DMS153 (cell line): ENCODE measurements around the gene NPC1.
A peak's percentile ranks its signal among the peaks of the same experiment; 100 is the strongest.
"Not testable (repeated sequence)": the region's sequence is repeated elsewhere in the genome, so short reads cannot be mapped to it uniquely, and the experiment has no call there.

Experiments
- DNase-seq: peaks from one replicate; lab custom pipeline; 2025; lab: John Stamatoyannopoulos, UW

The NPC1 gene

GRCh38 chr18:23586249-23587196 lies at the start of gene NPC1:
TSS of gene NPC1 (minus strand) at chr18:23586506. CDS start at chr18:23586343, 163 bp downstream.
- peak; percentile 79 for DNase-seq

GRCh38 chr18:23636071-23636399 lies 49.7 kb upstream of the NPC1 start:
- DNase-seq = no peak

GRCh38 chr18:23635283-23636070 lies 49.2 kb upstream of the NPC1 start:
- no peak for DNase-seq

GRCh38 chr18:23634692-23635091 lies 48.4 kb upstream of the NPC1 start:
- no peak for DNase-seq

GRCh38 chr18:23632615-23633014 lies 46.3 kb upstream of the NPC1 start:
- no peak for DNase-seq

- DNase-seq = peak; percentile 30
These were observed 45.4 kb upstream of the NPC1 start for GRCh38 chr18:23631746-23632145.

- no peak for DNase-seq
These were observed 45.0 kb upstream of the NPC1 start for GRCh38 chr18:23631312-23631711.

GRCh38 chr18:23629444-23629946 lies 43.2 kb upstream of the NPC1 start:
- DNase-seq = peak; percentile 59

- DNase-seq = no peak
These were observed 41.7 kb upstream of the NPC1 start for GRCh38 chr18:23627970-23628369.

GRCh38 chr18:23627321-23627720 lies 41.0 kb upstream of the NPC1 start:
- no peak for DNase-seq

- peak; percentile 19 for DNase-seq
These were observed 40.4 kb upstream of the NPC1 start for GRCh38 chr18:23626451-23627279.

- DNase-seq = no peak
These were observed 36.7 kb upstream of the NPC1 start for GRCh38 chr18:23623040-23623439.

- DNase-seq = no peak
These were observed 33.1 kb upstream of the NPC1 start for GRCh38 chr18:23619388-23619881.

GRCh38 chr18:23618862-23619387 lies 32.6 kb upstream of the NPC1 start:
- DNase-seq = no peak

- DNase-seq = no peak
These were observed 31.2 kb upstream of the NPC1 start for GRCh38 chr18:23617412-23618014.

GRCh38 chr18:23616258-23616657 lies 30.0 kb upstream of the NPC1 start:
- DNase-seq = no peak

GRCh38 chr18:23614891-23615290 lies 28.6 kb upstream of the NPC1 start:
- no peak for DNase-seq

- DNase-seq = no peak
These were observed 28.1 kb upstream of the NPC1 start for GRCh38 chr18:23614413-23614812.

- not testable (repeated sequence) for DNase-seq
These were observed 26.8 kb upstream of the NPC1 start for GRCh38 chr18:23613091-23613475.

- no peak for DNase-seq
These were observed 26.3 kb upstream of the NPC1 start for GRCh38 chr18:23612434-23613090.
